ENCODE results near the gene ANP32D.

- no peak for TF ChIP-seq EP300 (IDR thresholded peaks at IDR 0.05)
- no peak for TF ChIP-seq POLR2A (IDR thresholded peaks at IDR 0.05)
- no peak for TF ChIP-seq POLR2AphosphoS5 (IDR thresholded peaks at IDR 0.05)
These were observed 40.5 kb downstream of the ANP32D start for GRCh38 chr12:48512855-48513254.

Data from gastroesophageal sphincter (tissue), 2 donors.